Skin of body (tissue), 3 donors: Measurements from ENCODE around the gene AUTS2. TPM values are rescaled to one million over a fixed set of nuclear protein-coding genes. Genes with fewer than 3 reads are reported as not detected.

ENCODE experiments used
- DNase-seq: peaks from one replicate; lab custom pipeline; 2025; lab: John Stamatoyannopoulos, UW
- small RNA-seq: library from RNA; depleted of rRNA; stranded (forward); fragments of <200 nt; gene quantifications from one replicate; pipeline ENCODE3, GENCODE V24; 2014; ENCODE audit warnings: low replicate concordance
- total RNA-seq: library from RNA; depleted of rRNA; stranded (reverse); fragments of >200 nt; gene quantifications from one replicate; pipeline ENCODE4 v1.2.3, GENCODE V29; 2014

The AUTS2 gene
- total RNA-seq, 1 donor from 2014 or later: 61.0 TPM

DNA sequence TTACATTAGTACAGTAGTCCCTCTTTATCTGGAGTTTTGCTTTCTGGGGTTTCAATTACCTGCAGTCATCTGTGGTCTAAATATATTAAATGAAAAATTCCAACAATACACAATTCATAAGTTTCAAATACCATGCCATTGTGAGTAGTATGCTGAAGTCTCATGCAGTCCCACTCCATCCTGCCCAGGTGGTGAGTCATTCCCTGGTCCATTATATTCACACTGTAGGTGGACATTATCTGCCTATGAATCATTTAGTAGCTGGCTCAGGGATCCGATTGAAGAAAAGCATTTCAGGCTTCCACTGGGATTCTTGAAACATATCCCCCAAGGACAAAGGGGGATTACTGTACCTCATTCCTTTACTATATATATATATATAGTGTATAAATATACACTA, 1235.5 kb downstream of the AUTS2 start:
- no peak for DNase-seq

DNA sequence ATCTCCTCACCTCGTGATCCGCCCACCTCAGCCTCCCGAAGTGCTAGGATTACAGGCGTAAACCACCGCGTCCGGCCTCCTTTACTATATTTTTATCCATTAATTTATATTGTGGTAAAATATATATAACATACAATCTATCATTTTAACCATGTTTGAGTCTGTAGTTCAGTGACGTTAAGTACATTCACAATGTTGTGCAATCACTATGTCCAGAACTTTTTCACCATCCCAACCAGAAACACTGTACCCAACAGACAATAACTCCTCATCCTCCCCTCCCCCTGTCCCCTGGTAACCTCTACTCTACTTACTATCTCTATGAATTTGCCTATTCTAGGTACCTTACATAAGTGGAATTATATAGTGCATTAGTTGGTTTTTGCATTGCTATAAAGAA, 1236.1 kb downstream of the AUTS2 start:
- no peak for DNase-seq

DNA sequence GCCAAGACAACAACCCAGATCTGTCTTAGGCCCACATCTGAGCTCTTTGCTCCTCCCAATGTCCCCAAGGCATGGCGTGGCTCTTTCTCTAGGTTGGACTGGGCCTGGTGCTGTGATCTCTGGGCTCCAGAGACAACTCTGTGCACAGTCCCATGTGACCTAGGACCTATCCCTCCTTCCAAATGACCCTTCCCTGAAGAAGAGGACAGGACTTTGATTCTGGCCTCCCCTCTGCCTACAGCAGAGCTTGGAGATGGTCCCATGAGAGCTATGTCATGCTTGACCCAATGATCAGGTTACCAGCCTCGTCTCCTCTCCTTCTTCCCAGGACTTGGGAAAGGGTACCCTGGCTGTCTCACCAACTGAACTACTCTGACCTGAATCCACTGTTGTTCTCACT, 1237.4 kb downstream of the AUTS2 start:
- no peak for DNase-seq

DNA sequence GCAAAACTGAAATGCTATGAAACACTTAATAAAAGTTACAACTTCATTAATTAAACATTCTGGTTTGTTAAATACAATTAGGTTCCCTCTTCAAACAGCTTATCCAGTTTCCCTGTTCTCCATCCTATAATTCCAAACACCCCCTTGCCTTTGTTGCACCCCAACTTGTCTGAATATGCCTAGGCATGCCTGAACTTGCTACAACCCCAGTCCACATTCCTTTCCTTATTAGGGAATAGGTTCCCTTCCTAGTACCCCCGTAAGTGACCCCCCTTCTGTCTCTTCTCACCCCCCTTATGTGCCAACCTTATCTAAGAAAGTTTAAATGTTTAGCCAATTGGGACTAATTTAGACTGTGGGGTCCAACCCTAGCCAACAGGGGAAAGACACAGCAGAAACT, 1238.0 kb downstream of the AUTS2 start:
- DNase-seq: no peak

DNA sequence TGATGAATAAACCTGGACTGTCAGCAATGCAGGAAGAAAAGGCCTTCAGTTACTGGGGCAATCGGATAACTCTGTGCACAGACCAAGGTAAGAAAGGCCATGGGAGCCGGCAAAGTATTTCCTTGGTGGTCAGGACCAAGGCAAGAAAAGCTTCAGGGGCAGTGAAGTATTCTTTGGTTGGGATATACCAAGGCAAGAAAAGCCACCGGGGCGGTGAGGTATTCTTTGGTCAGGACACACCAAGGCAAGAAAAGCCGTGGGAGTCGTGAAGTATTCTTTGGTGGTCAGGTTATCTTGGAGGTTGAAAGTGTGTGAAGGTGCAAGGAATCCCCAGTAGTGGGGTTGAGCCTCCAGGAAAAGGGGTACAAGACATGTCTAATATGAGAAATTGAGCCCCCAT, 1238.7 kb downstream of the AUTS2 start:
- no peak for DNase-seq

DNA sequence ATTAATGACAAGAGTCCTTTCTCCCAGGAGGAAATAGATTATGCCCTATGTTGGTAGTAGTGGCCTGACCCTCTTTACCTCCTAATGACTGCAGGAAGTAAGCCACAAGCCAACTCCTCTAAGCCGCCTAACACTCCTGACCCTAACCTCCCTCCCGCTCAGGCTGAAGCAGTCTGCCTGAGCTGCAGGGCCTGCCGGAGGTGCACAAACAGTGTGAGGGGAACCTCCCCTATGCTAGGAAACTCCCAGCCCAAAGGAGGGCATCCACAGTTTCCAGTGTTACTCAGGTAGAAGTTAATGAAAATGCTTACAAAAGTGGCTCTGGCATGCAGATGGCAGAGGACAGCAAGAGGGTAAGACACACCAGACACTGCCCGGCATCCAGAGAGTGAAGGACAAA, 1239.3 kb downstream of the AUTS2 start:
- no peak for DNase-seq

DNA sequence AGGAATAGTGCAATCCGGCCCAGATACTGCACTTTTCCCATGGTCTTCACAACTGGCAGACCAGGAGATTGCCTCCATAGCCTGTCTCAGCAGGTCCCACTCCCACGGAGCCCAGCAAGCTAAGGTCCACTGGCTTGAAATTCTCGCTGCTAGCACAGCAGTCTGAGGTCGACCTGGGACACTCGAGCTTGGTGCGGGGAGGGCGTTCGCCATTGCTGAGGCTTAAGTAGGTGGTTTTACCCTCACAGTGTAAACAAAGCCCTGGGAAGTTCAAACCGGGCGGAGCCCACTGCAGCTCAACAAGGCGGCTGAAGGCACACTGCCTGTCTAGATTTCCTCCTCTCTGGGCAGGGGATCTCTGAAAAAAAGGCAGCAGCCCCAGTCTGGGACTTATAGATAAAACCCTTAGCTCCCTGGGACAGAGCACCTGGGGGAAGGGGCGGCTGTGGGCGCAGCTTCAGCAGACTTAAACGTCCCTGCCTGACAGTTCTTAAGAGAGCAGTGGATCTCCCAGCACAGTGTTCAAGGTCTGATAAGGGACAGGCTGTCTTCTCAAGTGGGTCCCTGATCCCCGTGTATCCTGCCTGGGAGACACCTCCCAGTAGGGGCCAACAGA, 1240.1 kb downstream of the AUTS2 start:
- no peak for DNase-seq

Small RNA genes lying within 50 kb of the gene (small RNA-seq; reads per million reads assigned to genes)
- gene AC073873.1: not detected
